ENCODE data around the gene TMEM138. TPM values are rescaled to one million over a fixed set of nuclear protein-coding genes. Genes with fewer than 3 reads are reported as not detected.

The TMEM138 gene
- total and polyA plus RNA-seq, 4 donors = 13.5 to 39.6 (median 24.2) TPM

- Histone ChIP-seq H3K9ac (ENCODE audit: low read depth in 1 of 2, low read length in 2 of 2) (no peak overlapping the region), H3K9me3 (ENCODE audit: control insufficient read depth in 4 of 4, low read length in 3 of 4) (no peaks in the 10 kb centered on the region), H3K27me3 (ENCODE audit: control insufficient read depth in 4 of 4, insufficient read depth in 4 of 4, low read length in 3 of 4) (no peaks in the 10 kb centered on the region), H3K27ac (ENCODE audit: low read depth in 1 of 2, low read length in 2 of 2) (no peak overlapping the region), H3K36me3 (ENCODE audit: control insufficient read depth in 4 of 4, insufficient read depth in 3 of 4, low read depth in 1 of 4, low read length in 3 of 4) (peaks cover 13 to 69% (median 56%) of the 10 kb centered on the region in 4 donors), H3K4me3 (ENCODE audit: low read depth in 1 of 3, low read length in 3 of 3) (no peak overlapping the region), H3K4me1 (ENCODE audit: control insufficient read depth in 4 of 4, insufficient read depth in 4 of 4, low read length in 3 of 4) (no peaks in the 10 kb centered on the region)
- WGBS = 91% methylated on average over 5 of the region's 5 CpGs
- TF ChIP-seq RXRA (IDR thresholded peaks at IDR 0.05) (no peak), FOXA2 (IDR thresholded peaks at IDR 0.05) (no peak), TAF1 (conservative IDR thresholded peaks at IDR 0.05) (no peak), YY1 (IDR thresholded peaks at IDR 0.05) (no peak), EGR1 (IDR thresholded peaks at IDR 0.05; ENCODE audit: low read depth in 2 of 2) (no peak), NR2F2 (IDR thresholded peaks at IDR 0.05) (no peak)
- TF ChIP-seq, protein P1, sequence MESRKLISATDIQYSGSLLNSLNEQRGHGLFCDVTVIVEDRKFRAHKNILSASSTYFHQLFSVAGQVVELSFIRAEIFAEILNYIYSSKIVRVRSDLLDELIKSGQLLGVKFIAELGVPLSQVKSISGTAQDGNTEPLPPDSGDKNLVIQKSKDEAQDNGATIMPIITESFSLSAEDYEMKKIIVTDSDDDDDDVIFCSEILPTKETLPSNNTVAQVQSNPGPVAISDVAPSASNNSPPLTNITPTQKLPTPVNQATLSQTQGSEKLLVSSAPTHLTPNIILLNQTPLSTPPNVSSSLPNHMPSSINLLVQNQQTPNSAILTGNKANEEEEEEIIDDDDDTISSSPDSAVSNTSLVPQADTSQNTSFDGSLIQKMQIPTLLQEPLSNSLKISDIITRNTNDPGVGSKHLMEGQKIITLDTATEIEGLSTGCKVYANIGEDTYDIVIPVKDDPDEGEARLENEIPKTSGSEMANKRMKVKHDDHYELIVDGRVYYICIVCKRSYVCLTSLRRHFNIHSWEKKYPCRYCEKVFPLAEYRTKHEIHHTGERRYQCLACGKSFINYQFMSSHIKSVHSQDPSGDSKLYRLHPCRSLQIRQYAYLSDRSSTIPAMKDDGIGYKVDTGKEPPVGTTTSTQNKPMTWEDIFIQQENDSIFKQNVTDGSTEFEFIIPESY (IDR thresholded peaks at IDR 0.05) = no peak
- TF ChIP-seq, protein P2, sequence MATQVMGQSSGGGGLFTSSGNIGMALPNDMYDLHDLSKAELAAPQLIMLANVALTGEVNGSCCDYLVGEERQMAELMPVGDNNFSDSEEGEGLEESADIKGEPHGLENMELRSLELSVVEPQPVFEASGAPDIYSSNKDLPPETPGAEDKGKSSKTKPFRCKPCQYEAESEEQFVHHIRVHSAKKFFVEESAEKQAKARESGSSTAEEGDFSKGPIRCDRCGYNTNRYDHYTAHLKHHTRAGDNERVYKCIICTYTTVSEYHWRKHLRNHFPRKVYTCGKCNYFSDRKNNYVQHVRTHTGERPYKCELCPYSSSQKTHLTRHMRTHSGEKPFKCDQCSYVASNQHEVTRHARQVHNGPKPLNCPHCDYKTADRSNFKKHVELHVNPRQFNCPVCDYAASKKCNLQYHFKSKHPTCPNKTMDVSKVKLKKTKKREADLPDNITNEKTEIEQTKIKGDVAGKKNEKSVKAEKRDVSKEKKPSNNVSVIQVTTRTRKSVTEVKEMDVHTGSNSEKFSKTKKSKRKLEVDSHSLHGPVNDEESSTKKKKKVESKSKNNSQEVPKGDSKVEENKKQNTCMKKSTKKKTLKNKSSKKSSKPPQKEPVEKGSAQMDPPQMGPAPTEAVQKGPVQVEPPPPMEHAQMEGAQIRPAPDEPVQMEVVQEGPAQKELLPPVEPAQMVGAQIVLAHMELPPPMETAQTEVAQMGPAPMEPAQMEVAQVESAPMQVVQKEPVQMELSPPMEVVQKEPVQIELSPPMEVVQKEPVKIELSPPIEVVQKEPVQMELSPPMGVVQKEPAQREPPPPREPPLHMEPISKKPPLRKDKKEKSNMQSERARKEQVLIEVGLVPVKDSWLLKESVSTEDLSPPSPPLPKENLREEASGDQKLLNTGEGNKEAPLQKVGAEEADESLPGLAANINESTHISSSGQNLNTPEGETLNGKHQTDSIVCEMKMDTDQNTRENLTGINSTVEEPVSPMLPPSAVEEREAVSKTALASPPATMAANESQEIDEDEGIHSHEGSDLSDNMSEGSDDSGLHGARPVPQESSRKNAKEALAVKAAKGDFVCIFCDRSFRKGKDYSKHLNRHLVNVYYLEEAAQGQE (IDR thresholded peaks at IDR 0.05) = no peak
- TF ChIP-seq, protein P3, sequence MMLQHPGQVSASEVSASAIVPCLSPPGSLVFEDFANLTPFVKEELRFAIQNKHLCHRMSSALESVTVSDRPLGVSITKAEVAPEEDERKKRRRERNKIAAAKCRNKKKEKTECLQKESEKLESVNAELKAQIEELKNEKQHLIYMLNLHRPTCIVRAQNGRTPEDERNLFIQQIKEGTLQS (IDR thresholded peaks at IDR 0.05) = no peak
- no peak for DNase-seq (ENCODE audit: low spot score)
Measured at GRCh38 chr11:61404103-61404502, 41.9 kb downstream of the TMEM138 start.

- WGBS = 93% methylated on average over 4 of the region's 4 CpGs
- TF ChIP-seq, protein P1 (IDR thresholded peaks at IDR 0.05) = no peak
- TF ChIP-seq HNF4G (IDR thresholded peaks at IDR 0.05) = no peak
- no peak for TF ChIP-seq CTCF (IDR thresholded peaks at IDR 0.05; ENCODE audit: low read depth, low read length, missing input control)
- TF ChIP-seq FOXA1 (IDR thresholded peaks at IDR 0.05) = no peak
- TF ChIP-seq SP1 (IDR thresholded peaks at IDR 0.05) = no peak
- TF ChIP-seq TAF1 (conservative IDR thresholded peaks at IDR 0.05) = no peak
- TF ChIP-seq, protein P4, sequence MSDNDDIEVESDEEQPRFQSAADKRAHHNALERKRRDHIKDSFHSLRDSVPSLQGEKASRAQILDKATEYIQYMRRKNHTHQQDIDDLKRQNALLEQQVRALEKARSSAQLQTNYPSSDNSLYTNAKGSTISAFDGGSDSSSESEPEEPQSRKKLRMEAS (IDR thresholded peaks at IDR 0.05) = no peak
- no peak for TF ChIP-seq NR2F2 (IDR thresholded peaks at IDR 0.05)
- TF ChIP-seq, protein P3 (IDR thresholded peaks at IDR 0.05) = no peak
- no peak for TF ChIP-seq JUND (IDR thresholded peaks at IDR 0.05)
- TF ChIP-seq HNF4A (conservative IDR thresholded peaks at IDR 0.05) = no peak
- TF ChIP-seq RAD21 (IDR thresholded peaks at IDR 0.05) = no peak
- no peak for TF ChIP-seq YY1 (IDR thresholded peaks at IDR 0.05)
- TF ChIP-seq FOXA2 (IDR thresholded peaks at IDR 0.05) = no peak
- TF ChIP-seq, protein P2 (IDR thresholded peaks at IDR 0.05) = no peak
- TF ChIP-seq RXRA (IDR thresholded peaks at IDR 0.05) = no peak
- no peak for TF ChIP-seq EGR1 (IDR thresholded peaks at IDR 0.05; ENCODE audit: low read depth in 2 of 2)
- no peak for TF ChIP-seq GABPA (IDR thresholded peaks at IDR 0.05 in 1 of 2, conservative IDR thresholded peaks at IDR 0.05 in 1 of 2)
Measured at GRCh38 chr11:61404641-61405040, 42.5 kb downstream of the TMEM138 start.

More at GRCh38 chr11:61404641-61405040, 42.5 kb downstream of the TMEM138 start:
- H3K9me3 ChIP-seq (ENCODE audit: control insufficient read depth in 4 of 4, low read length in 3 of 4) = no peaks in the 10 kb centered on the region
- no peaks in the 10 kb centered on the region for H3K4me1 ChIP-seq (ENCODE audit: control insufficient read depth in 4 of 4, insufficient read depth in 4 of 4, low read length in 3 of 4)
- H3K27me3 ChIP-seq (ENCODE audit: control insufficient read depth in 4 of 4, insufficient read depth in 4 of 4, low read length in 3 of 4) = no peaks in the 10 kb centered on the region
- no peak overlapping the region for H3K27ac ChIP-seq (ENCODE audit: low read depth in 1 of 2, low read length in 2 of 2)
- no peak overlapping the region for H3K9ac ChIP-seq (ENCODE audit: low read depth in 1 of 2, low read length in 2 of 2)
- DNase-seq (ENCODE audit: low spot score) = no peak
- H3K4me3 ChIP-seq (ENCODE audit: low read depth in 1 of 3, low read length in 3 of 3) = no peak overlapping the region
- H3K36me3 ChIP-seq (ENCODE audit: control insufficient read depth in 4 of 4, insufficient read depth in 3 of 4, low read depth in 1 of 4, low read length in 3 of 4) = peaks cover 11 to 71% (median 56%) of the 10 kb centered on the region in 4 donors
